Middle frontal gyrus (tissue), 1 donor: ENCODE measurements around the gene NBEAL1.
"Not testable (repeated sequence)": the region's sequence is repeated elsewhere in the genome, so short reads cannot be mapped to it uniquely, and the experiment has no call there.

Experiments used
- DNase-seq: peaks from one replicate; pipeline ENCODE4 v3.0.0-alpha.2; 2015; ENCODE audit warnings: low spot score; ENCODE audit errors: extremely low spot score

Gene NBEAL1

GRCh38 chr2:203209538-203209937 is 194.9 kb downstream of the NBEAL1 start:
- DNase-seq = no peak

- DNase-seq = no peak
Measured at GRCh38 chr2:203225423-203226039, 210.9 kb downstream of the NBEAL1 start.

GRCh38 chr2:203229674-203230073 is 215.0 kb downstream of the NBEAL1 start:
- DNase-seq = not testable (repeated sequence)

GRCh38 chr2:203237346-203238238 is 222.9 kb downstream of the NBEAL1 start:
- no peak for DNase-seq

GRCh38 chr2:203238292-203238703 is 223.6 kb downstream of the NBEAL1 start:
- no peak for DNase-seq

- DNase-seq = peak; percentile 89
Measured at GRCh38 chr2:203238704-203239526, 224.2 kb downstream of the NBEAL1 start, which contains the start of gene CYP20A1. Gene CYP20A1, plus strand, starts transcription at chr2:203239018. Its CDS starts 45 bp downstream, at chr2:203239063.

- no peak for DNase-seq
Measured at GRCh38 chr2:203240491-203240890, 225.8 kb downstream of the NBEAL1 start.

GRCh38 chr2:203242518-203242917 is 227.8 kb downstream of the NBEAL1 start:
- DNase-seq = no peak

- DNase-seq = no peak
Measured at GRCh38 chr2:203246646-203247045, 232.0 kb downstream of the NBEAL1 start.

- DNase-seq = no peak
Measured at GRCh38 chr2:203252818-203253217, 238.1 kb downstream of the NBEAL1 start.

- DNase-seq = not testable (repeated sequence)
Measured at GRCh38 chr2:203253422-203254095, 238.9 kb downstream of the NBEAL1 start.

- no peak for DNase-seq
Measured at GRCh38 chr2:203261326-203262159, 246.9 kb downstream of the NBEAL1 start.
